ENCODE data around the gene FAM171A2.

DNA sequence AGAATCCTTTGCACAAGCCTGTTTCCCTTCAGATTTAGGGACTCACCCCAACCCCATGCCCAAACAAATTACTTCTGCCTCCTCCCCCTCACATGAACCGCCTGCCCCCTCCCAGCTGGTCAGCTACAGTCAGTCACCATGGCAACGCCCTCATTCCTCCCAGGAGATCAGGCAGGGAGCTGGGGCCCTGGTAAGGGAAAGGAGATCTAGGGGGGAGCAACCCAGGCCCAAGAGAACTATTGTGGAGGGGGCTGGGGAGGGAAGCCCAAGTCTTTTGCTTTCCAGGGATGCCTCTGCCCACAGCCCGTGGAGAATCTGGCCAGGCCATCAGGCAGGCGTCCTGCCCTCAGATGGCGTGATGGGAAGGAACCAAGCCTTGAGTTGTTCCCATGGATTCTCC is 2.8 kb downstream of the FAM171A2 start:
- TF ChIP-seq JUND (IDR thresholded peaks at IDR 0.05) (no peak), CTCF (IDR thresholded peaks at IDR 0.05; ENCODE audit: low read depth, low read length, missing input control) (no peak), RXRA (IDR thresholded peaks at IDR 0.05) (no peak), SP1 (IDR thresholded peaks at IDR 0.05) (no peak), RAD21 (IDR thresholded peaks at IDR 0.05) (no peak)
- TF ChIP-seq, protein P1, sequence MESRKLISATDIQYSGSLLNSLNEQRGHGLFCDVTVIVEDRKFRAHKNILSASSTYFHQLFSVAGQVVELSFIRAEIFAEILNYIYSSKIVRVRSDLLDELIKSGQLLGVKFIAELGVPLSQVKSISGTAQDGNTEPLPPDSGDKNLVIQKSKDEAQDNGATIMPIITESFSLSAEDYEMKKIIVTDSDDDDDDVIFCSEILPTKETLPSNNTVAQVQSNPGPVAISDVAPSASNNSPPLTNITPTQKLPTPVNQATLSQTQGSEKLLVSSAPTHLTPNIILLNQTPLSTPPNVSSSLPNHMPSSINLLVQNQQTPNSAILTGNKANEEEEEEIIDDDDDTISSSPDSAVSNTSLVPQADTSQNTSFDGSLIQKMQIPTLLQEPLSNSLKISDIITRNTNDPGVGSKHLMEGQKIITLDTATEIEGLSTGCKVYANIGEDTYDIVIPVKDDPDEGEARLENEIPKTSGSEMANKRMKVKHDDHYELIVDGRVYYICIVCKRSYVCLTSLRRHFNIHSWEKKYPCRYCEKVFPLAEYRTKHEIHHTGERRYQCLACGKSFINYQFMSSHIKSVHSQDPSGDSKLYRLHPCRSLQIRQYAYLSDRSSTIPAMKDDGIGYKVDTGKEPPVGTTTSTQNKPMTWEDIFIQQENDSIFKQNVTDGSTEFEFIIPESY (IDR thresholded peaks at IDR 0.05): no peak
- TF ChIP-seq, protein P2, sequence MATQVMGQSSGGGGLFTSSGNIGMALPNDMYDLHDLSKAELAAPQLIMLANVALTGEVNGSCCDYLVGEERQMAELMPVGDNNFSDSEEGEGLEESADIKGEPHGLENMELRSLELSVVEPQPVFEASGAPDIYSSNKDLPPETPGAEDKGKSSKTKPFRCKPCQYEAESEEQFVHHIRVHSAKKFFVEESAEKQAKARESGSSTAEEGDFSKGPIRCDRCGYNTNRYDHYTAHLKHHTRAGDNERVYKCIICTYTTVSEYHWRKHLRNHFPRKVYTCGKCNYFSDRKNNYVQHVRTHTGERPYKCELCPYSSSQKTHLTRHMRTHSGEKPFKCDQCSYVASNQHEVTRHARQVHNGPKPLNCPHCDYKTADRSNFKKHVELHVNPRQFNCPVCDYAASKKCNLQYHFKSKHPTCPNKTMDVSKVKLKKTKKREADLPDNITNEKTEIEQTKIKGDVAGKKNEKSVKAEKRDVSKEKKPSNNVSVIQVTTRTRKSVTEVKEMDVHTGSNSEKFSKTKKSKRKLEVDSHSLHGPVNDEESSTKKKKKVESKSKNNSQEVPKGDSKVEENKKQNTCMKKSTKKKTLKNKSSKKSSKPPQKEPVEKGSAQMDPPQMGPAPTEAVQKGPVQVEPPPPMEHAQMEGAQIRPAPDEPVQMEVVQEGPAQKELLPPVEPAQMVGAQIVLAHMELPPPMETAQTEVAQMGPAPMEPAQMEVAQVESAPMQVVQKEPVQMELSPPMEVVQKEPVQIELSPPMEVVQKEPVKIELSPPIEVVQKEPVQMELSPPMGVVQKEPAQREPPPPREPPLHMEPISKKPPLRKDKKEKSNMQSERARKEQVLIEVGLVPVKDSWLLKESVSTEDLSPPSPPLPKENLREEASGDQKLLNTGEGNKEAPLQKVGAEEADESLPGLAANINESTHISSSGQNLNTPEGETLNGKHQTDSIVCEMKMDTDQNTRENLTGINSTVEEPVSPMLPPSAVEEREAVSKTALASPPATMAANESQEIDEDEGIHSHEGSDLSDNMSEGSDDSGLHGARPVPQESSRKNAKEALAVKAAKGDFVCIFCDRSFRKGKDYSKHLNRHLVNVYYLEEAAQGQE (IDR thresholded peaks at IDR 0.05): no peak
